B cell (primary cell): ENCODE results near the gene AGBL4. TPM values are rescaled to one million over a fixed set of nuclear protein-coding genes. Genes with fewer than 3 reads are reported as not detected.

Source experiments
- ATAC-seq: fragments of 200-7000 bp; cut with Tn5 transposase; one replicate; pipeline ENCODE4 v1.10.0; 2021; ENCODE audit warnings: low read depth, mild to moderate bottlenecking, moderate number of reproducible peaks, moderate library complexity
- CTCF ChIA-PET: fragments of 350-600 bp; sonication (Branson Sonifier 250); formaldehyde crosslinking; loops from one replicate; lab custom pipeline; 2021; ENCODE audit warnings: antibody characterized with exemption, inconsistent platforms; lab: Charles Lee
- POLR2A ChIA-PET: fragments of 350-600 bp; sonication (Branson Sonifier 250); formaldehyde crosslinking; loops from one replicate; lab custom pipeline; 2021; ENCODE audit warnings: antibody characterized with exemption; lab: Charles Lee
- DNase-seq: peaks from one replicate; pipeline ENCODE4 v3.0.0; 2013
- H2AFZ ChIP-seq: 2 replicates; pipeline ENCODE4 v1.6.1; 2012; ENCODE audit warnings: mild to moderate bottlenecking, low read depth, low read length; ENCODE audit not compliant: insufficient read depth, poor library complexity, severe bottlenecking
- H3K27ac ChIP-seq, 2 donors: 1 replicate in 1 of 2; 2 replicates in 1 of 2; pipeline ENCODE4 v1.5.1; 2012 to 2013; ENCODE audit warnings: low read length in 2 of 2, mild to moderate bottlenecking in 2 of 2, moderate library complexity in 1 of 2
- H3K27me3 ChIP-seq, 4 experiments: fragments of 200-600 bp in 1 of 4; sonication (generic) in 1 of 4; replicated peaks in 1 of 4; 1 replicate in 2 of 4; 2 replicates in 2 of 4; pipeline versions ENCODE4 v1.6.1 to v1.7.0; 2013 to 2016; ENCODE audit warnings: low read length in 3 of 4, mild to moderate bottlenecking in 2 of 4, mixed read lengths in 1 of 4, moderate library complexity in 1 of 4; ENCODE audit not compliant: insufficient read depth in 4 of 4, control insufficient read depth in 3 of 4; ENCODE audit errors: control extremely low read depth in 1 of 4
- H3K36me3 ChIP-seq, 2 experiments: replicated peaks in 1 of 2; 1 replicate in 1 of 2; 2 replicates in 1 of 2; pipeline versions ENCODE4 v1.6.1 to v1.7.1; 2013; ENCODE audit warnings: low read length in 1 of 2; ENCODE audit not compliant: insufficient read depth in 2 of 2, control insufficient read depth in 1 of 2; ENCODE audit errors: control extremely low read depth in 1 of 2, extremely low read depth in 1 of 2
- H3K4me1 ChIP-seq, 2 donors: fragments of 200-600 bp in 1 of 2; sonication (generic) in 1 of 2; 1 replicate in 1 of 2; 2 replicates in 1 of 2; pipeline versions ENCODE4 v1.5.1 to v1.6.1; 2013 to 2017; ENCODE audit warnings: low read length in 2 of 2; ENCODE audit not compliant: control insufficient read depth in 2 of 2, insufficient read depth in 2 of 2
- H3K4me2 ChIP-seq: replicated peaks from 2 replicates; pipeline ENCODE3; 2012; ENCODE audit warnings: mild to moderate bottlenecking, low read depth, low read length; ENCODE audit not compliant: poor library complexity, severe bottlenecking
- H3K4me3 ChIP-seq, 5 experiments: fragments of 200-600 bp in 1 of 5; sonication (generic) in 1 of 5; 1 replicate in 3 of 5; 2 replicates in 2 of 5; pipeline versions ENCODE4 v1.5.1 to v1.7.0; 2011 to 2016; ENCODE audit warnings: low read length in 4 of 5, mild to moderate bottlenecking in 4 of 5, low read depth in 2 of 5, control low read depth in 1 of 5, moderate library complexity in 1 of 5; ENCODE audit not compliant: insufficient read depth in 1 of 5; ENCODE audit errors: control extremely low read depth in 1 of 5, extremely low read depth in 1 of 5
- H3K79me2 ChIP-seq: fragments of 200-600 bp; sonication (generic); one replicate; pipeline ENCODE4 v1.6.0; 2016; ENCODE audit warnings: low read length; ENCODE audit not compliant: control insufficient read depth, insufficient read depth
- H3K9ac ChIP-seq: fragments of 200-600 bp; sonication (generic); 2 replicates; pipeline ENCODE4 v1.6.1; 2017; ENCODE audit warnings: mild to moderate bottlenecking, low read length, moderate library complexity
- H3K9me3 ChIP-seq, 3 donors: one replicate each; pipeline versions ENCODE4 v1.6.1 to v1.7.1; 2013; ENCODE audit warnings: low read length in 2 of 3; ENCODE audit not compliant: control insufficient read depth in 2 of 3, insufficient read depth in 1 of 3; ENCODE audit errors: control extremely low read depth in 1 of 3
- H4K20me1 ChIP-seq: 2 replicates; pipeline ENCODE4 v1.6.0; 2012; ENCODE audit warnings: mild to moderate bottlenecking, low read length; ENCODE audit not compliant: insufficient read depth, control insufficient read depth, poor library complexity, severe bottlenecking
- H3K27ac Mint-ChIP-seq: one replicate; pipeline ENCODE4 v1.8.0; 2021; ENCODE audit warnings: mixed read lengths
- H3K27me3 Mint-ChIP-seq: one replicate; pipeline ENCODE4 v1.8.0; 2021; ENCODE audit warnings: mixed read lengths
- H3K4me1 Mint-ChIP-seq: one replicate; pipeline ENCODE4 v1.8.0; 2021; ENCODE audit warnings: mixed read lengths
- H3K4me3 Mint-ChIP-seq: one replicate; pipeline ENCODE4 v1.8.0; 2021; ENCODE audit warnings: mixed read lengths
- H3K9me3 Mint-ChIP-seq: one replicate; pipeline ENCODE4 v1.8.0; 2022; ENCODE audit warnings: mixed read lengths; ENCODE audit not compliant: insufficient read depth
- CTCF ChIP-seq: fragments of 200-600 bp; IDR thresholded peaks from one replicate; pipeline ENCODE4 v1.8.0; 2022; ENCODE audit warnings: antibody characterized with exemption, mild to moderate bottlenecking
- EZH2 ChIP-seq: IDR thresholded peaks from 2 replicates; pipeline ENCODE4 v1.6.1; 2012; ENCODE audit warnings: borderline replicate concordance, low read depth, mild to moderate bottlenecking, moderate library complexity, low read length; ENCODE audit not compliant: insufficient read depth, poor library complexity, severe bottlenecking
- WGBS: methylation state at CpG from one replicate; pipeline ENCODE4 v1.1.5; 2013; ENCODE audit warnings: missing lambda C conversion rate; ENCODE audit not compliant: insufficient coverage; 5-methylcytosine and 5-hydroxymethylcytosine counted together
- intact Hi-C: fragments of 100-400 bp; cut with micrococcal nuclease; formaldehyde crosslinking; loops from one replicate; pipeline ENCODE4 v1.10.0; 2022
- polyA plus RNA-seq: library from polyadenylated mRNA; depleted of rRNA; stranded (reverse); fragments of >200 nt; gene quantifications from 2 replicates; pipeline ENCODE4 v1.2.3, GENCODE V29; 2012
- total RNA-seq, 2 donors: library from RNA; stranded (reverse); fragments of 120-200 nt in 1 of 2; gene quantifications; 1 replicate in 1 of 2; 2 replicates in 1 of 2; pipeline versions ENCODE4 v1.2.3 to v1.2.4, GENCODE V29; 2013 to 2022

The AGBL4 gene
- total and polyA plus RNA-seq, 2 donors (not counting 1 experiment from before 2014, with no cell fraction given), result 0.07 to 0.12 TPM

- H3K27me3 ChIP-seq, result peaks cover 0 to 6% (median 2%) of the 10 kb centered on the region in 4 experiments
- Mint-ChIP-seq H3K9me3 (no peaks in the 10 kb centered on the region), H3K4me1 (no peaks in the 10 kb centered on the region), H3K27ac (no peak overlapping the region), H3K4me3 (no peak overlapping the region), H3K27me3 (peaks cover 20% of the 10 kb centered on the region)
- ChIA-PET POLR2A (no interaction called here), CTCF (no interaction called here)
- no peaks in the 10 kb centered on the region for H3K4me1 ChIP-seq
- no peak overlapping the region for H3K9ac ChIP-seq
- H4K20me1 ChIP-seq, result no peaks in the 10 kb centered on the region
- no peak overlapping the region for H3K4me3 ChIP-seq
- H3K9me3 ChIP-seq, result peaks cover 0 to 2% (median 0%) of the 10 kb centered on the region in 3 donors
- intact Hi-C loops, result no loop called here
- H3K27ac ChIP-seq, result no peak overlapping the region
- no peak overlapping the region for H3K4me2 ChIP-seq
- 50% methylated on average over 1 of the region's 1 CpG for WGBS
- H3K79me2 ChIP-seq, result no peaks in the 10 kb centered on the region
- ATAC-seq, result no peak
- no peak for DNase-seq
- H2AFZ ChIP-seq, result no peak overlapping the region
- no peaks in the 10 kb centered on the region for H3K36me3 ChIP-seq
- TF ChIP-seq CTCF, result no peak
- no peak for TF ChIP-seq EZH2
These were observed 1120.5 kb downstream of the AGBL4 start for GRCh38 chr1:48903291-48903690.

- H3K9me3 Mint-ChIP-seq, result no peaks in the 10 kb centered on the region
- 86% methylated on average over 23 of the region's 32 CpGs for WGBS
- H3K27me3 Mint-ChIP-seq, result peaks cover 31% of the 10 kb centered on the region
- no peaks in the 10 kb centered on the region for H4K20me1 ChIP-seq
- ATAC-seq (no peak), DNase-seq (no peak)
- H3K27ac ChIP-seq, result no peak overlapping the region
- no peaks in the 10 kb centered on the region for H3K4me1 ChIP-seq
- no peak overlapping the region for H3K4me2 ChIP-seq
- H3K79me2 ChIP-seq, result no peaks in the 10 kb centered on the region
- H3K4me1 Mint-ChIP-seq, result no peaks in the 10 kb centered on the region
- H2AFZ ChIP-seq, result no peak overlapping the region
- peaks cover 0 to 2% (median 0%) of the 10 kb centered on the region in 3 donors for H3K9me3 ChIP-seq
- no peak overlapping the region for H3K9ac ChIP-seq
- POLR2A ChIA-PET, result no interaction called here
- H3K36me3 ChIP-seq, result no peaks in the 10 kb centered on the region
- H3K4me3 ChIP-seq, result no peak overlapping the region
- CTCF ChIA-PET, result no interaction called here
- no peak overlapping the region for H3K4me3 Mint-ChIP-seq
- intact Hi-C loops, result no loop called here
- H3K27me3 ChIP-seq, result peaks cover 0 to 6% (median 2%) of the 10 kb centered on the region in 4 experiments
- no peak overlapping the region for H3K27ac Mint-ChIP-seq
- no peak for TF ChIP-seq CTCF
- no peak for TF ChIP-seq EZH2
These were observed 1124.9 kb downstream of the AGBL4 start for GRCh38 chr1:48898894-48899293.
